HTR-8/SVneo (cell line): Measurements from ENCODE around the gene MAGI2.
"Not testable (repeated sequence)": the region's sequence is repeated elsewhere in the genome, so short reads cannot be mapped to it uniquely, and the experiment has no call there.

Source experiments
- DNase-seq: peaks from one replicate; pipeline ENCODE4 v3.0.0; 2011; ENCODE audit warnings: low spot score, mixed read lengths; ENCODE audit not compliant: insufficient read length
- FAIRE-seq: peaks from 2 replicates; lab custom pipeline; 2011; peaks lifted over from hg19 to GRCh38; lab: Jason Lieb, UNC

MAGI2 gene

DNA sequence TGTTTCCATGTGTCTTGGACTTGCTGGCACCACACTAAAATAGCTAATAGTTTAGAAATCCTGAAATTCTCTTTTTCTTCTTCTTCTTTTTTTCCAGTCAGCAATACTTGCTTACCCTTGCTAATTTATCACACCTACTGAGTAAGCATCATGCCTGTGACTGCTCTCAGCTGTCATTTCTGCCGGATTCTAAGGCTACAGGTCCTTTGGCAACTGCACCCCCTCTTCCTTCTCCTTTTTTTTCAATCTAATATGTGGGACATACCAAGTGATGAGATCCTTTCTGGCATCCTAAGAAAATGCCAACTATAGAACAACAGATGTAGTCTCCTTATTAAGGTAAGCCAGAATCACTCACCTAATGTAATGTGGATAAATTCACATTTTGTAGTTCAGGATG lies 444.7 kb downstream of the MAGI2 start:
- no peak for DNase-seq
- FAIRE-seq, result no peak

DNA sequence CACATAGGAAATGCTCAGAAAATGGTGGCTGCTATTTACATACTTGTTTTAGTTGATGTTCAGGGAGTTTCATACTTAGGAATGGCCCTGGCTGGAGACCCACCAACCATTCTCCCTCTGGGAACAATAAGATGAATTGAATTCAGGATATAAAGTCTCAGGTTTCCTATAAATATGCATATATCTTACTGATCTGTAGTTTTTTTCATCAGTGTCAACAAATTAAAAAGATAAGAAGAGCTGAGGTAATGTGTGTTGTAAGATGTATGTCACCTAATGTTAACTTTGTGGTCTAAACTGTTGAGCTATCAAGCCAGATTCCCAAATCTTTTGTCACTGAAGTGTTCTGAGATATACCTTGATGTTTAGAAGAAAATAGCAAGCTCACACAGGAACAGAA lies 457.5 kb downstream of the MAGI2 start:
- DNase-seq (no peak), FAIRE-seq (no peak)

- DNase-seq (no peak), FAIRE-seq (no peak)
Measured at GRCh38 chr7:78993341-78993740, 460.1 kb downstream of the MAGI2 start.

DNA sequence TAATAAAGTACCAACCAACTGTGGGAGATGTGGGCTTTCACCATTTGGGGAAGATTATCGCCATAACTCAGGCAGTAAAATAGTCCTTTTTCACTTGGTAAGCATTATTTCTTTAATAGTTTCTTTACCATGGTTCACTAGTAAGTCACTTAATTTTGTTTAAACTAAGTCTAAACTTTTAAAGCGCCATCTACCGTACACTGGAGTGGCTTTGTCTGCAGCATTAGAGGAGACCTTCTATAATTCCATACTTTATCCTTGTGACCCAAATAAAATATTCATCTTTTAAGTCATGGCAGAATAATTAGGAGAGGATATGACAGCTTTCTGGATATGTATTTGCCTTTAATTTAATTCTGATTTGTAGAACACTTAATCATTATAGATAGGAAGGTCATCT lies 468.0 kb downstream of the MAGI2 start:
- DNase-seq (no peak), FAIRE-seq (no peak)

GRCh38 chr7:78983483-78983882 lies 470.0 kb downstream of the MAGI2 start:
- FAIRE-seq (no peak), DNase-seq (no peak)

- DNase-seq (no peak), FAIRE-seq (no peak)
Measured at GRCh38 chr7:78970440-78970916, 483.0 kb downstream of the MAGI2 start.

- DNase-seq, result no peak
- no peak for FAIRE-seq
Measured at GRCh38 chr7:78968951-78969350, 484.5 kb downstream of the MAGI2 start.

DNA sequence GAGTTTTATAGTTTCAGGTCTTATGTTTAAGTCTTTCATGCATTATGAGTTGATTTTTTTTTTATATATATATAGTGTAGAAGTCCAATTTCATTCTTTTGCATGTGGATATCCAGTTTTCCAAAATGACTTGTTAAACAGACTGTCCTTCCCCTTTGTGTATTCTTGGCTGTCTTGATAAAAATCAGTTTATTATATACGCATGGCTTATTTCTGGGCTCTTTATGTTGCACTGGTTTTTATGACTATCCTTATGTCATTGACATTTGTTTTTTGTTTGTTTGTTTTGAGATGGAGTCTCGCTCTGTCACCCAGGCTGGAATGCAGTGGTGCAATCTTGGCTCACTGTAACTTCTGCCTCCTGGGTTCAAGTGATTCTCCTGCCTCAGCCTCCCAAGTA lies 485.9 kb downstream of the MAGI2 start:
- not testable (repeated sequence) for DNase-seq

DNA sequence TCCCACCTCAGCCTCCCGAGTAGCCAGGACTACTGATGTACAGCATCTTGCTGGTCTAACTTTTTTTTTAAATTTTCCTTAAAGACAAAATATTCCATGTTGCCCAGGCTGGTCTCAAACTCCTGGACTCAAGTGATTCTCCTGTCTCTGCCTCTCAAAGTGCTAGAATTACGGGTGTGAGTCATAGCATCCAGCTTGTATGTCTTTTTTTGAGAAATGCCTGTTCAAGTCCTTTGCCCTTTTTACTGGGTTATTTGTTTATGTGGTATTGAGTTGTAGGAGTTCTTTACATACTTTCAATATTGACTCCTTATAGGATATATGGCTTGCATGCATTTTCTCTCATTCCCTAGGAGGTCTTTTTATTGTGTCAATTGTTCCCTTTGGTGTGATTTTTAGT lies 486.4 kb downstream of the MAGI2 start:
- DNase-seq (no peak), FAIRE-seq (no peak)

More for the DNA sequence above, 485.9 kb downstream of the MAGI2 start:
- FAIRE-seq, result not testable (repeated sequence)

DNA sequence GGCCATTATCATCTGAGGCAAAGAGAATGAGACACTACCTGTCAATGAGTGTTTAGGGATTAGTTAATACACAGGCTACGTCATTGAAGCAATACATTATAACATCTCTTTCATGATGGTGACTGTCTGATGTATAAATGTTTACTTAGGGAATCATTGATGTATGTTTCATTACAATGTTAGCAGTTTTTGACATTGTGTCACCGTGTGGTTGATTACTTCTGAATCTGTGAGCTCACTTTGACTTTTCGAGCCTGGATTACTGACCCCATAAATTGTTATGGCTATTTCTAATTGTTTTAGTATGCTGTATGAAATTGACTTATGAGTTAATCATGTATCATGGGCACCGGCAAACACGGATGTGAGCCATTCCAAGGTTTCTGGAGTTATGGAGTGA lies 494.0 kb downstream of the MAGI2 start:
- peak; percentile 16 for FAIRE-seq
- no peak for DNase-seq

- no peak for FAIRE-seq
Measured at GRCh38 chr7:78955329-78955728, 498.1 kb downstream of the MAGI2 start.

GRCh38 chr7:78953726-78954363 lies 499.6 kb downstream of the MAGI2 start:
- DNase-seq, result no peak

More at GRCh38 chr7:78955329-78955728, 498.1 kb downstream of the MAGI2 start:
- no peak for DNase-seq

GRCh38 chr7:78953090-78953489 lies 500.4 kb downstream of the MAGI2 start:
- no peak for DNase-seq
- FAIRE-seq, result no peak

More at GRCh38 chr7:78953726-78954363, 499.6 kb downstream of the MAGI2 start:
- FAIRE-seq, result no peak

- DNase-seq, result no peak
- FAIRE-seq, result no peak
Measured at GRCh38 chr7:78939669-78940068, 513.8 kb downstream of the MAGI2 start.

- FAIRE-seq (no peak), DNase-seq (no peak)
Measured at GRCh38 chr7:78924581-78924980, 528.9 kb downstream of the MAGI2 start.

DNA sequence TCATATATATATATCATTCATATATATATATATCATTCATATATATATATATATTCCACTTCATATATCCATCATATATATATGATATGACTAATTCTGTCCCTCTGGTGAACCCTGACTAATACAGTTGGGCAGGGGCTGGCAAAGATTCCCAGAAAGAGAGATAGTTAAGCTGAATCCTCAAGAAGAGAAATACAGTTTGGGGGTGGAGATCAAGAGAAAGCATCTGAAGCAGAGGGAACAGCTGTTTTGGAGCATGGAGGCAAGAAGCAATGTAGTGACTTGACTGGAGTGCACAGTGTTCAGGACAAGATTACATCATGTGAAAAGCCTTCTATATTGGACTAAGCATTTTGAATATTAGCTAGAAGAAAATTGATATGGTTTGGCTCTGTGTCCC lies 540.7 kb downstream of the MAGI2 start:
- DNase-seq (no peak), FAIRE-seq (no peak)

- FAIRE-seq, result no peak
- DNase-seq, result no peak
Measured at GRCh38 chr7:78906735-78907134, 546.7 kb downstream of the MAGI2 start.

GRCh38 chr7:78905436-78905835 lies 548.0 kb downstream of the MAGI2 start:
- no peak for FAIRE-seq
- no peak for DNase-seq

GRCh38 chr7:78904983-78905382 lies 548.5 kb downstream of the MAGI2 start:
- DNase-seq (no peak), FAIRE-seq (no peak)

DNA sequence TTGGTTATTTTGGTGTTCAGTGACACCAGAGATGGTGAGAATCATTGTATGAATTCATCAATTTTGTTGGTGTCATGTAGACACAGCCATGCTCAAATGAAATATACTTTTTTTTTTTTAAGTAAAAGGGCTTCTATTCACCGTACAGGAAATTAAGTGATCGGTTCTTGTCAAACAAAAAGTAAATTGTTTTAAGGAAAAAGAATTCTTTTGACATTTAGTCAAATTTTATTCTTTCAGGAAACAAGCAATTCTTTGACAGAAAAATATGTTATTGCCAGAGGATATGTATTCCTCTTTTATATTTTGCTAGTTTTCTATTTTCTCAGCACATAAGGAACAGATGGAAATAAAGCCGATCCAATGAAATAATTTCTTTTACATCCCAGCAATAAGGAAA lies 551.9 kb downstream of the MAGI2 start:
- DNase-seq, result no peak
- FAIRE-seq, result no peak

- FAIRE-seq (no peak), DNase-seq (no peak)
Measured at GRCh38 chr7:78900806-78901205, 552.7 kb downstream of the MAGI2 start.

GRCh38 chr7:78895393-78895792 lies 558.1 kb downstream of the MAGI2 start:
- DNase-seq (no peak), FAIRE-seq (no peak)
